Pancreas (tissue), 10 donors: ENCODE measurements around the gene THSD1. TPM values are rescaled to one million over a fixed set of nuclear protein-coding genes. Genes with fewer than 3 reads are reported as not detected.
A peak's percentile ranks its signal among the peaks of the same experiment; 100 is the strongest.
"Not testable (repeated sequence)": the region's sequence is repeated elsewhere in the genome, so short reads cannot be mapped to it uniquely, and the experiment has no call there.

Experiments used
- ATAC-seq, 4 donors: fragments of 200-7000 bp; cut with Tn5 transposase; one replicate each; pipeline versions ENCODE4 v1.8.0 to v1.9.1; 2020; ENCODE audit warnings: mild to moderate bottlenecking in 4 of 4, moderate library complexity in 4 of 4
- DNase-seq, 6 donors: peaks; one replicate each; pipeline ENCODE4 v3.0.0-alpha.2; 2020
- FAIRE-seq: peaks from 2 replicates; lab custom pipeline; 2012; peaks lifted over from hg19 to GRCh38; lab: Jason Lieb, UNC
- H3K27ac ChIP-seq, 4 donors: fragments of 200-600 bp; sonication (generic); 1 replicate in 3 of 4; 2 replicates in 1 of 4; pipeline versions ENCODE4 v1.5.0 to v1.8.0; 2020
- H3K27me3 ChIP-seq, 4 donors: fragments of 200-600 bp; one replicate each; pipeline ENCODE4 v1.8.0; 2021
- H3K36me3 ChIP-seq, 3 donors: fragments of 200-600 bp; sonication (generic) in 1 of 3; one replicate each; pipeline versions ENCODE4 v1.5.0 to v1.8.0; 2020 to 2021
- H3K4me1 ChIP-seq, 3 donors: fragments of 200-600 bp; one replicate each; pipeline ENCODE4 v1.8.0; 2021
- H3K4me3 ChIP-seq, 4 donors: fragments of 200-600 bp; sonication (generic) in 2 of 4; one replicate each; pipeline versions ENCODE4 v1.5.0 to v1.8.0; 2020 to 2021
- H3K9me3 ChIP-seq, 4 donors: fragments of 200-600 bp; one replicate each; pipeline ENCODE4 v1.8.0; 2021
- WGBS, 2 donors: extraction: QIAGEN DNeasy Blood & Tissue Kit; methylation state at CpG; one replicate each; pipeline ENCODE4 v1.1.7; 2013; 5-methylcytosine and 5-hydroxymethylcytosine counted together
- intact Hi-C, 3 donors: fragments of 100-400 bp; cut with DNase I; formaldehyde crosslinking; loops; one replicate each; pipeline versions ENCODE4 v1.11.1 to v1.14.2; 2022
- polyA plus RNA-seq, 2 donors: library from polyadenylated mRNA; stranded (reverse); fragments of 200-250 nt; gene quantifications; one replicate each; pipeline ENCODE4 v1.2.3, GENCODE V29; 2013
- total RNA-seq, 6 donors: library from RNA; stranded (reverse); fragmentation: NEBNext Ultra II Directional in 4 of 6; extraction: Animal tissue kit (Norgen Biotek cat#: 25700) in 4 of 6; gene quantifications; one replicate each; pipeline versions ENCODE4 v1.2.1 to v1.2.4, GENCODE V29; 2021 to 2023
- TF ChIP-seq, protein P1 (sequence below), 4 donors: fragments of 200-600 bp; sonication (generic) in 3 of 4; IDR thresholded peaks; one replicate each; pipeline versions ENCODE4 v1.5.0 to v1.8.0; 2021; ENCODE audit warnings: antibody characterized with exemption in 4 of 4
- donor health status: healthy with polysubstance abuse.
- donor health status: DM: no; HTN: no; CAD: no; lungs with moderate emphysema.
- donor health status: DM: no; HTN: no; CAD: no.
- donor health status: control.
- donor health status: control.
- donor health status: Bipolar disorder and iron deficiency.
- donor health status: DM: yes; HTN: yes; CAD: no.
- donor health status: DM: no; HTN: no; CAD: no.
- donor health status: DM: no; HTN: no; CAD: no.
- donor health status: DM: yes; HTN: yes; CAD: no.

Gene THSD1
- total and polyA plus RNA-seq, 8 donors: 0.41 to 1.9 (median 1.0) TPM

DNA sequence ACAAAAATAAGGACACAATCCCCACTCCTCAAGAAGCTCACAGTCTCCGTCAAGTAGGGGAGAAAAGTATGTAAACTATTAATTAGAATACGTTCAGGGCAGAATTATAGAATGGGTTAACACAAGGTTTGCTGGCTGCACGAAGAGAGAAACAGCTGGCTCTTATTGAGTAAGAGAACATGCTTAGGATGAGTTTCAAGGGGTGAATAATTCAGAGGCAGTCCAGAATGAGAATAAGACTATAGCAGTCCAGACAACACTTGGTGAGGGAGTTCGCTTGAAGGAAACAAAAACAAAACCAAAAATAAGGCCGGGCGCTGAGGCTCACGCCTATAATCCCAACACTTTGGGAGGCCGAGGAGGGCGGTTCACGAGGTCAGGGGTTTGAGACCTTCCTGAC is 61.9 kb downstream of the THSD1 start:
- ATAC-seq (peak in 2 of 4 donors; percentile 29 to 47), FAIRE-seq (no peak), DNase-seq (no peak)
- no peaks in the 10 kb centered on the region for H3K4me1 ChIP-seq
- TF ChIP-seq, protein P1, sequence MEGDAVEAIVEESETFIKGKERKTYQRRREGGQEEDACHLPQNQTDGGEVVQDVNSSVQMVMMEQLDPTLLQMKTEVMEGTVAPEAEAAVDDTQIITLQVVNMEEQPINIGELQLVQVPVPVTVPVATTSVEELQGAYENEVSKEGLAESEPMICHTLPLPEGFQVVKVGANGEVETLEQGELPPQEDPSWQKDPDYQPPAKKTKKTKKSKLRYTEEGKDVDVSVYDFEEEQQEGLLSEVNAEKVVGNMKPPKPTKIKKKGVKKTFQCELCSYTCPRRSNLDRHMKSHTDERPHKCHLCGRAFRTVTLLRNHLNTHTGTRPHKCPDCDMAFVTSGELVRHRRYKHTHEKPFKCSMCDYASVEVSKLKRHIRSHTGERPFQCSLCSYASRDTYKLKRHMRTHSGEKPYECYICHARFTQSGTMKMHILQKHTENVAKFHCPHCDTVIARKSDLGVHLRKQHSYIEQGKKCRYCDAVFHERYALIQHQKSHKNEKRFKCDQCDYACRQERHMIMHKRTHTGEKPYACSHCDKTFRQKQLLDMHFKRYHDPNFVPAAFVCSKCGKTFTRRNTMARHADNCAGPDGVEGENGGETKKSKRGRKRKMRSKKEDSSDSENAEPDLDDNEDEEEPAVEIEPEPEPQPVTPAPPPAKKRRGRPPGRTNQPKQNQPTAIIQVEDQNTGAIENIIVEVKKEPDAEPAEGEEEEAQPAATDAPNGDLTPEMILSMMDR (IDR thresholded peaks at IDR 0.05): no peak
- intact Hi-C loops: no loop called here
- H3K27me3 ChIP-seq: no peaks in the 10 kb centered on the region
- H3K27ac ChIP-seq: no peak overlapping the region
- H3K4me3 ChIP-seq: no peak overlapping the region
- 60 to 72% methylated on average over 10 of the region's 10 CpGs for WGBS, 2 donors
- H3K36me3 ChIP-seq: no peaks in the 10 kb centered on the region
- H3K9me3 ChIP-seq: no peaks in the 10 kb centered on the region

DNA sequence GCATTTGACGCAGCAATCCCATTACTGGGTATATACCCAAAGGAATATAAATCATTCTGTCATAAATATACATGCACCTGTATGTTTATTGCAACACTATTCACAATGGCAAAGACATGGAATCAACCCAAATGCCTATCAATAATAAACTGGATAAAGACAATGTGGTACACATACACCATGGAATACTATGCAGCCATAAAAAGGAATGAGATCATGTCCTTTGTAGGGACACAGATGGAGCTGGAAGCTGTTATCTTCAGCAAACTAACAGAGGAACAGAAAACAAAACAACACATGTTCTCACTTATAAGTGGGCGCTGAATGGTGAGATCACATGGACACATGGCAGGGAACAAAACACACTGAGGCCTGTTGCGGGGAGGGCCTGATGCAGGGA is 63.8 kb downstream of the THSD1 start:
- intact Hi-C loops, H3K4me1 ChIP-seq, ATAC-seq, H3K9me3 ChIP-seq, FAIRE-seq, H3K27me3 ChIP-seq, H3K27ac ChIP-seq, H3K36me3 ChIP-seq, H3K4me3 ChIP-seq, DNase-seq: not testable (repeated sequence)
- WGBS, 2 donors: 93 to 100% methylated on average over 3 of the region's 3 CpGs

DNA sequence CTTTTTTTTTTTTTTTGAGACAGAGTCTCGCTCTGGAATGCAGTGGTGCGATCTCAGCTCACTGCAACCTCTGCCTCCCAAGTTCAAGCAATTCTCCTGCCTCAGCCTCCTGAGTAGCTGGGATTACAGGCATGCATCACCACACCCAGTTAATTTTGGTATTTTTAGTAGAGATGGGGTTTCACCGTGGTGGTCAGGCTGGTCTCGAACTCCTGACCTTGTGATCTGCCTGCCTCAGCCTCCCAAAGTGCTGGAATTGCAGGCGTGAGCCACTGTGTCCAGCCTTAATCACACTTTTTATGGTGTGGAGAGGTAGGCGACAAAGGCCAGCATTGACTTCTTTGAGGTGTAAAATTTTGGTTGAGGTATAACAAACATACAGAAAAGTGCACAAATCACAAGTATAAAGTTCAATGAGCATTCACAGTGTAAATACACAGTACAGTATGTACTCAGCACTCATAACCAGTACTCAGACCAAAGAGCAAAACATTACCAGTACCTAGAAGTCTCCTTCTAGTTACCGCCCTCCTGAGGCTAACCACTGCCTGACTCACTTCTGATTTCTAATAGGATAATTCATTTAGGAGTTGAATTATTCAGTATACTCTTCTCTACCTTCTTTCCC is 68.0 kb downstream of the THSD1 start:
- FAIRE-seq, intact Hi-C loops: not testable (repeated sequence)

DNA sequence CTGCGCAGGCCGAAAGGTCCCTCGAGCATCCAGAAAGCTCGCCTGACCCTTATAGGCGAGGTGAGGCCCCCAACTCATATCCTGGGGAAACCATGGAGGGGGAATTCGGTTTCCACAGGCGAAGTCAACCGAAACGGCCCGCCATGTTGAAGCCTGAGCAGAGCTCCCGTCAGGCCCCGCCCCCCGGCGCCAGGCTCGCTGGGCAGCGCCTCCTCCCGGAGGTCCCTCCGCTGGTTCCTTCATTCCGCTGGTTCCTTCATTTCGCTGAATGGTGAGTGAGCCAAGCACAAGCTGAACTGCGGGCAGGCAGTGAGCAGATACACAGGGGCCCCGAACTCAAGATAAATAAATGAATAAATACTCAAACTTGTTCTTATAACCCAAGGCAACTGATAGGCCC is 71.9 kb downstream of the THSD1 start:
- ATAC-seq, H3K27me3 ChIP-seq, DNase-seq, FAIRE-seq, H3K4me1 ChIP-seq, H3K27ac ChIP-seq, H3K9me3 ChIP-seq, intact Hi-C loops, H3K4me3 ChIP-seq, H3K36me3 ChIP-seq: not testable (repeated sequence)
- WGBS, 2 donors: no CpG with 5 or more reads among the region's 22 CpGs

More for the DNA sequence above, 68.0 kb downstream of the THSD1 start:
- DNase-seq, H3K36me3 ChIP-seq, ATAC-seq, H3K4me3 ChIP-seq, H3K27ac ChIP-seq, H3K4me1 ChIP-seq, H3K27me3 ChIP-seq, H3K9me3 ChIP-seq: not testable (repeated sequence)
- 63 to 74% methylated on average over 7 of the region's 7 CpGs for WGBS, 2 donors

DNA sequence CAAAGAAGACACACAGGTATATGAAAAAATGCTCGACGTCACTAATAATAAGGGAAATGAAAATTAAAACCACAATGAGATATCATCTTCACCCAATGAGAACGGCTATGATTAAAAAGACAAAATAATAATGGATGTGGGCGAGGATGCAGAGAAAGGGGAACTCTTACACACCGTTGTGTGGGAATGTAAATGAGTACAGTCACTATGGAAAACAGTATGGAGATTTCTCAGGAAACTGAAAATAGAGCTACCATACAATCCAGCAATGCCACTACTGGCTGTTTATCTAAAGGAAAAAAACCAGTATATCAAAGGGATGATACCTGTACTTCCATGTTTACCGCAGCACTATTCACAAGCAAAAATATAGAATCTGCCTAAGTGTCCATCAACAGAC is 74.1 kb downstream of the THSD1 start:
- H3K9me3 ChIP-seq, ATAC-seq, DNase-seq, H3K4me3 ChIP-seq, H3K27me3 ChIP-seq, intact Hi-C loops, H3K4me1 ChIP-seq, FAIRE-seq, H3K36me3 ChIP-seq, H3K27ac ChIP-seq: not testable (repeated sequence)
- 68 to 89% methylated on average over 3 of the region's 6 CpGs for WGBS, 2 donors

Other genes with a start within 250 kb of the THSD1 start
- 1 to 10 TPM; 6.0 to 8.0 (median 6.9) TPM for gene NEK3, start 246.6 kb downstream of the THSD1 start, total RNA-seq
- 10 to 100 TPM; 22.6 to 33.4 TPM for gene NEK3, start 246.6 kb downstream of the THSD1 start, polyA plus RNA-seq
- 10 to 100 TPM; 14.6 to 23.5 (median 17.2) TPM for gene VPS36, start 44.5 kb upstream of the THSD1 start, total RNA-seq
- gene VPS36, start 44.5 kb upstream of the THSD1 start, polyA plus RNA-seq: 10 to 100 TPM; 10.5 to 17.3 TPM
- 1 to 10 TPM; 1.3 to 6.2 (median 2.5) TPM for gene CKAP2, start 49.3 kb upstream of the THSD1 start, total RNA-seq
- 1 to 10 TPM in 1 of 2 donors, under 1 TPM in 1; 0.49 to 1.0 TPM for gene CKAP2, start 49.3 kb upstream of the THSD1 start, polyA plus RNA-seq
- gene HNRNPA1L2, start 236.3 kb upstream of the THSD1 start, total RNA-seq: 1 to 10 TPM; 1.9 to 4.0 (median 2.7) TPM
- gene HNRNPA1L2, start 236.3 kb upstream of the THSD1 start, polyA plus RNA-seq: 10 to 100 TPM in 1 of 2 donors, 1 to 10 TPM in 1; 8.5 to 15.0 TPM
- gene SUGT1, start 246.7 kb upstream of the THSD1 start, total RNA-seq: 10 to 100 TPM; 16.9 to 28.7 (median 21.8) TPM
- gene SUGT1, start 246.7 kb upstream of the THSD1 start, polyA plus RNA-seq: 10 to 100 TPM; 16.6 to 24.3 TPM